WTC11 (cell line): ENCODE measurements around the gene RGS6. TPM values are rescaled to one million over a fixed set of nuclear protein-coding genes. Genes with fewer than 3 reads are reported as not detected.

Experiments used
- ATAC-seq: fragments of 200-7000 bp; cut with Tn5 transposase; 2 replicates; pipeline ENCODE4 v1.10.0; 2021; ENCODE audit warnings: mild to moderate bottlenecking, moderate library complexity
- CTCF ChIA-PET: fragments of 300-600 bp; sonication (Branson Sonifier 250); formaldehyde crosslinking; loops from one replicate; lab custom pipeline; 2021; ENCODE audit warnings: antibody characterized with exemption; lab: Charles Lee
- POLR2A ChIA-PET: fragments of 350-600 bp; sonication (Branson Sonifier 250); formaldehyde crosslinking; loops from one replicate; lab custom pipeline; 2021; ENCODE audit warnings: antibody characterized with exemption; lab: Charles Lee
- DNase-seq: peaks from one replicate; pipeline ENCODE4 v3.0.0; 2021; ENCODE audit warnings: low spot score
- H3K27ac Mint-ChIP-seq: 2 replicates; pipeline ENCODE4 v1.8.0; 2021; ENCODE audit warnings: mixed read lengths
- H3K27me3 Mint-ChIP-seq: 2 replicates; pipeline ENCODE4 v1.8.0; 2021; ENCODE audit warnings: low read depth, mild to moderate bottlenecking, moderate library complexity, mixed read lengths
- H3K36me3 Mint-ChIP-seq: 2 replicates; pipeline ENCODE4 v1.8.0; 2021; ENCODE audit warnings: mixed read lengths
- H3K4me1 Mint-ChIP-seq: 2 replicates; pipeline ENCODE4 v1.8.0; 2022; ENCODE audit warnings: mixed read lengths
- H3K4me3 Mint-ChIP-seq: 2 replicates; pipeline ENCODE4 v1.8.0; 2021; ENCODE audit warnings: mild to moderate bottlenecking, moderate library complexity, mixed read lengths
- H3K9me3 Mint-ChIP-seq: 2 replicates; pipeline ENCODE4 v1.8.0; 2021; ENCODE audit warnings: mixed read lengths
- EMX1 ChIP-seq: fragments of 250-450 bp; sonication (Bioruptor Pico); IDR thresholded peaks from 2 replicates; pipeline ENCODE4 v1.8.0; 2021; ENCODE audit warnings: mild to moderate bottlenecking
- FOXJ3 ChIP-seq: sonication (generic); formaldehyde crosslinking; IDR thresholded peaks from 2 replicates; pipeline ENCODE4 v1.9.0; 2021; ENCODE audit warnings: missing genetic modification reagents, mild to moderate bottlenecking, borderline replicate concordance
- FOXK1 ChIP-seq: sonication (generic); formaldehyde crosslinking; IDR thresholded peaks from 2 replicates; pipeline ENCODE4 v1.8.0; 2022; ENCODE audit warnings: mild to moderate bottlenecking, moderate library complexity, missing genetic modification reagents
- HMGA2 ChIP-seq: fragments of 250-450 bp; sonication (Bioruptor Pico); IDR thresholded peaks from 2 replicates; pipeline ENCODE4 v1.4.0; 2021; ENCODE audit warnings: mild to moderate bottlenecking, moderate library complexity
- NFE2L1 ChIP-seq: sonication (generic); formaldehyde crosslinking; IDR thresholded peaks from 2 replicates; pipeline ENCODE4 v1.8.1; 2023; ENCODE audit warnings: missing genetic modification reagents
- NR1H2 ChIP-seq: sonication (generic); formaldehyde crosslinking; IDR thresholded peaks from 2 replicates; pipeline ENCODE4 v1.9.0; 2021; ENCODE audit warnings: mild to moderate bottlenecking, moderate library complexity, missing genetic modification reagents
- NR2C2 ChIP-seq: sonication (generic); formaldehyde crosslinking; IDR thresholded peaks from 2 replicates; pipeline ENCODE4 v1.8.0; 2022; ENCODE audit warnings: mild to moderate bottlenecking, missing genetic modification reagents
- SOX15 ChIP-seq: fragments of 250-450 bp; sonication (Bioruptor Pico); IDR thresholded peaks from 2 replicates; pipeline ENCODE4 v1.9.0; 2021; ENCODE audit warnings: mild to moderate bottlenecking
- ZNF121 ChIP-seq: sonication (generic); formaldehyde crosslinking; IDR thresholded peaks from 2 replicates; pipeline ENCODE4 v1.8.0; 2023; ENCODE audit warnings: missing genetic modification reagents
- ZNF263 ChIP-seq: sonication (generic); formaldehyde crosslinking; IDR thresholded peaks from 2 replicates; pipeline ENCODE4 v1.8.1; 2022; ENCODE audit warnings: low read depth, mild to moderate bottlenecking, moderate library complexity, missing genetic modification reagents
- total RNA-seq: library from RNA; stranded (reverse); gene quantifications from 3 replicates; pipeline ENCODE4 v1.2.3, GENCODE V29; 2021
- TF ChIP-seq, protein P1 (sequence below): sonication (generic); formaldehyde crosslinking; conservative IDR thresholded peaks from 2 replicates; pipeline ENCODE4 v1.8.1; 2022; ENCODE audit warnings: mild to moderate bottlenecking, missing genetic modification reagents
- TF ChIP-seq, protein P2 (sequence below): fragments of 250-450 bp; sonication (Bioruptor Pico); conservative IDR thresholded peaks from 2 replicates; pipeline ENCODE4 v1.9.0; 2021; ENCODE audit warnings: mild to moderate bottlenecking
- TF ChIP-seq, protein P3 (sequence below): sonication (generic); formaldehyde crosslinking; IDR thresholded peaks from 2 replicates; pipeline ENCODE4 v1.8.1; 2022; ENCODE audit warnings: low read depth, mild to moderate bottlenecking, moderate library complexity, missing genetic modification reagents, borderline replicate concordance
- TF ChIP-seq, protein P4 (sequence below): sonication (generic); formaldehyde crosslinking; IDR thresholded peaks from 2 replicates; pipeline ENCODE4 v1.8.1; 2023; ENCODE audit warnings: mild to moderate bottlenecking, missing genetic modification reagents
- TF ChIP-seq, protein P5 (sequence below): fragments of 250-450 bp; sonication (Bioruptor Pico); IDR thresholded peaks from 2 replicates; pipeline ENCODE4 v1.9.0; 2021; ENCODE audit warnings: mild to moderate bottlenecking

The RGS6 gene
- total RNA-seq, 1 experiment from 2014 or later, result 1.0 TPM

DNA sequence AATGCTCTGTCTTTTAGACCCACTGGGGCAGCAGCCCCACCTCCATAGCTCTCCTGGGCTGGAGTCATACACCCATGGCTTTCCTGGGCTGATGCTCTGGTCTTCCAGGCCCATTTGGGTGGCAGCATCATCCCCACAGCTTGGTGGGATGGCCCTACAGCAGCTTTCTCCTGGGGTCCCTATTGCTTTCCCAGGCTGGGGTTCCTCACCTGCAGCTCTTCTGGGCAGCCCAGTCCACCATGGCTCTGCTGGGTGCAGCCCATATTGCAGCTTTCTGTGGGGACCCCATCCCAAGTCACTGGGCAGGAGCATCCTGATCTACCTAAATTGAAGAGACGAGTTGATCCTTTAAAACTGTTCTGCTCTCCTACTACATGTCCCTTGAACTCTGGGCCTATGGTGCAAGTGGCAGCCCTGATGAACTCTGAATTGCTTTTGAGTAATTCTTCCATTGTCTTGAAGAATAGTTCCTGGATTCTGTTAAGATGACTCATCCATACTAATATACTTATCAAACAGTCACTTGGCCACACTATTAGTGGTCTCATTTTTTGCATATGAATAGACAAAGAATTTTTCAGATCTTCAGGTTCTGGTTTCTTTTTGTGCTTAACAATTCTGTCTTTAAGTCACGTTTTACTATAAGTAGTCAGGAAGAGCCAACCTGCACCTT lies 571.6 kb downstream of the RGS6 start:
- H3K4me3 Mint-ChIP-seq, result no peak overlapping the region
- peaks cover 16% of the 10 kb centered on the region for H3K36me3 Mint-ChIP-seq
- ChIA-PET POLR2A (no interaction called here), CTCF (interaction anchor here (2.3 kb wide), 1 partner anchor 10 kb away, joined by 11 read pairs; no protein-coding TSS in a partner anchor)
- H3K4me1 Mint-ChIP-seq, result no peaks in the 10 kb centered on the region
- no peaks in the 10 kb centered on the region; the same call in 1 of the 2 replicates for H3K27me3 Mint-ChIP-seq
- DNase-seq (no peak), ATAC-seq (no peak)
- H3K9me3 Mint-ChIP-seq, result peaks cover 41% of the 10 kb centered on the region
- TF ChIP-seq NR1H2 (no peak), NFE2L1 (CRISPR knock-in tag) (no peak), FOXJ3 (CRISPR knock-in tag) (no peak)
- TF ChIP-seq, protein P1, sequence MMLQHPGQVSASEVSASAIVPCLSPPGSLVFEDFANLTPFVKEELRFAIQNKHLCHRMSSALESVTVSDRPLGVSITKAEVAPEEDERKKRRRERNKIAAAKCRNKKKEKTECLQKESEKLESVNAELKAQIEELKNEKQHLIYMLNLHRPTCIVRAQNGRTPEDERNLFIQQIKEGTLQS (CRISPR knock-in tag), result no peak
- TF ChIP-seq, protein P2, sequence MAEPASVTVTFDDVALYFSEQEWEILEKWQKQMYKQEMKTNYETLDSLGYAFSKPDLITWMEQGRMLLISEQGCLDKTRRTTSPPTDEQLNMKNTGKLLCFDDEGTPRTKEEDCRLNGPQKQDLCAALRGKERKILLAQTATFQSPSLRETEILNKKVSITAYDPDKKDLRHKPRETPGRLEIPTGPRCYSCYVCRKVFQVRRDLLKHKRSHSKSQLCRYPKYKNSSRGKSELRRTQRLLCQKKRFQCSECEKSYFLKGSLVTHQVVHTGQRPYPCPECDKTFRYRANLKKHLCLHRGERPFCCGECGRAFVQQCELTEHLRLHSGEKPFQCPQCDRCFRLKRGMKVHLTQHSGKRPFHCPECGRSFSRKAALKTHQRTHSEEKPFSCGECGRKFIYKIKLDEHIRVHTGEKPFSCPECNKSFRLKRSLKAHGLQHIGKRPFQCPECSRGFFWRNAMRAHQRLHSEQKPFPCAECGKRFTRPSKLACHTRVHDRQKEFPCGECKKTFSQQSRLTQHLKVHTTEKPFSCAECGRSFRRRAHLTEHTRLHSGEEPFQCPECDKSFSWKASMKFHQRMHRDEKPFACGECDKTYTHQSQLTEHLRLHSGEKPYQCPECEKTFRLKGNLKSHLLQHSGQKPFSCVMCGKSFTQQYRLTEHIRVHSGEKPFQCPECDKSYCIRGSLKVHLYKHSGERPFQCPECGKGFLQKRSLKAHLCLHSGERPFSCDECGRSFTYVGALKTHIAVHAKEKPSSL (CRISPR knock-in tag), result no peak
- no peak overlapping the region for H3K27ac Mint-ChIP-seq

DNA sequence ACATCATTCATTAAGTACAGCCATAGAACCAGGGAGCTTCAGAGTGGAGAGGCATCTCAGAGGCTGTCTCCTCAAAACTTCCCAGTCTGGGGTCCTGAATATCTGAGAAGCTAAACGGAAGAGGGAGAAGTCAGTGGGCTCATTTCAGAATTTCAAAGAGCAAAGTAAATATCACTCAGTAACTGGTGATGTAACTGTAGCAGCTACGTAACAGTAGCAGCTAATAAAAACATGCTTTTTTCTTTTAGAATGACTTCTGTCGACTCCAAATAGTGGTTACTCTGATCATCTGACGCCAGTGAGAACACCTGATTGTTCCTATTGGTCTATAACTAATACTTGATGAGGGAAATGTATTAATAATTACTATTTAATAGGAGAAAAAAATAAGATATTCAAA lies 578.3 kb downstream of the RGS6 start:
- Mint-ChIP-seq H3K27me3 (no peaks in the 10 kb centered on the region), H3K9me3 (peaks cover 17% of the 10 kb centered on the region), H3K4me1 (no peaks in the 10 kb centered on the region; the same call in 1 of the 2 replicates), H3K27ac (no peak overlapping the region), H3K4me3 (no peak overlapping the region), H3K36me3 (peaks cover 2% of the 10 kb centered on the region; the same call in 1 of the 2 replicates)
- DNase-seq (no peak), ATAC-seq (no peak)
- CTCF ChIA-PET, result no interaction called here
- TF ChIP-seq ZNF121 (no peak), EMX1 (CRISPR knock-in tag) (no peak), NR2C2 (CRISPR knock-in tag) (no peak)
- TF ChIP-seq, protein P3, sequence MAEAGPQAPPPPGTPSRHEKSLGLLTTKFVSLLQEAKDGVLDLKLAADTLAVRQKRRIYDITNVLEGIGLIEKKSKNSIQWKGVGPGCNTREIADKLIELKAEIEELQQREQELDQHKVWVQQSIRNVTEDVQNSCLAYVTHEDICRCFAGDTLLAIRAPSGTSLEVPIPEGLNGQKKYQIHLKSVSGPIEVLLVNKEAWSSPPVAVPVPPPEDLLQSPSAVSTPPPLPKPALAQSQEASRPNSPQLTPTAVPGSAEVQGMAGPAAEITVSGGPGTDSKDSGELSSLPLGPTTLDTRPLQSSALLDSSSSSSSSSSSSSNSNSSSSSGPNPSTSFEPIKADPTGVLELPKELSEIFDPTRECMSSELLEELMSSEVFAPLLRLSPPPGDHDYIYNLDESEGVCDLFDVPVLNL (CRISPR knock-in tag), result no peak
- TF ChIP-seq, protein P1 (CRISPR knock-in tag), result no peak
- POLR2A ChIA-PET, result no interaction called here

DNA sequence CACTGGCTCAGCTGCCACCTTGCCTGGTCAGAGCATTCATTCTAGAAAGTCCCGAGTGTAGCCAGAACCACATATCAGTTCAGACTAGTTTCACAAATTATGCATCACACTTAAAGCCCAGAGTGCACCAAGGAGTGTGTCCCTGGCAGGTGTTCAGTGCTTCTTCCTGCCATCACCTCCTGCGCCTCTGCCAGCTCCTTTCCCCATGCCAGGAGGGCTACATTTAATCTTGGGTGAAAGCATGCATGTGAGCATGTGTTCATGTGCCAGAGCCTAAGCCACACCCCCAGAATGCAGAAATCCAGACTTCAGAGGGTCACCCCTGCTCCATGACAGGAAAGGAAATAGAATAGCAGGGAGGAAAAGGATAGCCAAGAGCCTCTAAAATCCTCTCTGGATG lies 580.1 kb downstream of the RGS6 start:
- peaks cover 7% of the 10 kb centered on the region; the same call in 1 of the 2 replicates for H3K9me3 Mint-ChIP-seq
- ATAC-seq (no peak), DNase-seq (no peak)
- no peak overlapping the region for H3K27ac Mint-ChIP-seq
- H3K36me3 Mint-ChIP-seq, result peaks cover 2% of the 10 kb centered on the region; the same call in 1 of the 2 replicates
- H3K4me1 Mint-ChIP-seq, result peaks cover 3% of the 10 kb centered on the region; the same call in 1 of the 2 replicates
- POLR2A ChIA-PET, result no interaction called here
- TF ChIP-seq, protein P4, sequence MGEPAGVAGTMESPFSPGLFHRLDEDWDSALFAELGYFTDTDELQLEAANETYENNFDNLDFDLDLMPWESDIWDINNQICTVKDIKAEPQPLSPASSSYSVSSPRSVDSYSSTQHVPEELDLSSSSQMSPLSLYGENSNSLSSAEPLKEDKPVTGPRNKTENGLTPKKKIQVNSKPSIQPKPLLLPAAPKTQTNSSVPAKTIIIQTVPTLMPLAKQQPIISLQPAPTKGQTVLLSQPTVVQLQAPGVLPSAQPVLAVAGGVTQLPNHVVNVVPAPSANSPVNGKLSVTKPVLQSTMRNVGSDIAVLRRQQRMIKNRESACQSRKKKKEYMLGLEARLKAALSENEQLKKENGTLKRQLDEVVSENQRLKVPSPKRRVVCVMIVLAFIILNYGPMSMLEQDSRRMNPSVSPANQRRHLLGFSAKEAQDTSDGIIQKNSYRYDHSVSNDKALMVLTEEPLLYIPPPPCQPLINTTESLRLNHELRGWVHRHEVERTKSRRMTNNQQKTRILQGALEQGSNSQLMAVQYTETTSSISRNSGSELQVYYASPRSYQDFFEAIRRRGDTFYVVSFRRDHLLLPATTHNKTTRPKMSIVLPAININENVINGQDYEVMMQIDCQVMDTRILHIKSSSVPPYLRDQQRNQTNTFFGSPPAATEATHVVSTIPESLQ (CRISPR knock-in tag), result no peak
- no peak for TF ChIP-seq HMGA2
- no peak for TF ChIP-seq FOXK1 (CRISPR knock-in tag)
- TF ChIP-seq, protein P5, sequence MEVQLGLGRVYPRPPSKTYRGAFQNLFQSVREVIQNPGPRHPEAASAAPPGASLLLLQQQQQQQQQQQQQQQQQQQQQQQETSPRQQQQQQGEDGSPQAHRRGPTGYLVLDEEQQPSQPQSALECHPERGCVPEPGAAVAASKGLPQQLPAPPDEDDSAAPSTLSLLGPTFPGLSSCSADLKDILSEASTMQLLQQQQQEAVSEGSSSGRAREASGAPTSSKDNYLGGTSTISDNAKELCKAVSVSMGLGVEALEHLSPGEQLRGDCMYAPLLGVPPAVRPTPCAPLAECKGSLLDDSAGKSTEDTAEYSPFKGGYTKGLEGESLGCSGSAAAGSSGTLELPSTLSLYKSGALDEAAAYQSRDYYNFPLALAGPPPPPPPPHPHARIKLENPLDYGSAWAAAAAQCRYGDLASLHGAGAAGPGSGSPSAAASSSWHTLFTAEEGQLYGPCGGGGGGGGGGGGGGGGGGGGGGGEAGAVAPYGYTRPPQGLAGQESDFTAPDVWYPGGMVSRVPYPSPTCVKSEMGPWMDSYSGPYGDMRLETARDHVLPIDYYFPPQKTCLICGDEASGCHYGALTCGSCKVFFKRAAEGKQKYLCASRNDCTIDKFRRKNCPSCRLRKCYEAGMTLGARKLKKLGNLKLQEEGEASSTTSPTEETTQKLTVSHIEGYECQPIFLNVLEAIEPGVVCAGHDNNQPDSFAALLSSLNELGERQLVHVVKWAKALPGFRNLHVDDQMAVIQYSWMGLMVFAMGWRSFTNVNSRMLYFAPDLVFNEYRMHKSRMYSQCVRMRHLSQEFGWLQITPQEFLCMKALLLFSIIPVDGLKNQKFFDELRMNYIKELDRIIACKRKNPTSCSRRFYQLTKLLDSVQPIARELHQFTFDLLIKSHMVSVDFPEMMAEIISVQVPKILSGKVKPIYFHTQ (CRISPR knock-in tag), result no peak
- no peak for TF ChIP-seq ZNF263 (CRISPR knock-in tag)
- TF ChIP-seq SOX15 (CRISPR knock-in tag), result no peak
- CTCF ChIA-PET, result interaction anchor here (3.5 kb wide), 1 partner anchor 392 kb away, joined by 47 read pairs; no protein-coding TSS in a partner anchor
- H3K27me3 Mint-ChIP-seq, result no peaks in the 10 kb centered on the region
- no peak overlapping the region for H3K4me3 Mint-ChIP-seq
